SK-N-MC (cell line): ENCODE measurements around the gene C10orf62.
"Not testable (repeated sequence)": the region's sequence is repeated elsewhere in the genome, so short reads cannot be mapped to it uniquely, and the experiment has no call there.

ENCODE experiments used
- DNase-seq: peaks from one replicate; pipeline ENCODE4 v3.0.0-alpha.2; 2011; ENCODE audit warnings: low read depth, low spot score
- H3K27ac ChIP-seq: fragments of 200-600 bp; sonication (generic); 2 replicates; pipeline ENCODE4 v1.5.1; 2016; ENCODE audit warnings: mixed run types
- H3K36me3 ChIP-seq: fragments of 200-600 bp; sonication (generic); 2 replicates; pipeline ENCODE4 v1.6.1; 2017; ENCODE audit warnings: antibody characterized with exemption, low read length, mixed read lengths; ENCODE audit not compliant: insufficient read depth
- H3K4me3 ChIP-seq: fragments of 200-600 bp; sonication (generic); 2 replicates; pipeline ENCODE4 v1.5.1; 2016
- H3K9ac ChIP-seq: fragments of 200-600 bp; sonication (generic); 2 replicates; pipeline ENCODE4 v1.8.0; 2017; ENCODE audit warnings: mixed run types, mixed read lengths; ENCODE audit not compliant: insufficient read length
- H3K9me3 ChIP-seq: fragments of 200-600 bp; sonication (generic); 2 replicates; pipeline ENCODE4 v1.6.1; 2017; ENCODE audit warnings: low read depth, mild to moderate bottlenecking, antibody characterized with exemption, low read length, moderate library complexity, mixed read lengths
- EZH2 ChIP-seq: fragments of 200-600 bp; sonication (generic); IDR thresholded peaks from one replicate; pipeline ENCODE4 v1.6.1; 2017; ENCODE audit warnings: antibody characterized with exemption
- FOXP2 ChIP-seq: optimal IDR thresholded peaks from 2 replicates; pipeline ENCODE3; 2011; ENCODE audit warnings: mild to moderate bottlenecking, moderate library complexity; ENCODE audit not compliant: insufficient read depth; ENCODE audit errors: extremely low read length, control extremely low read depth
- POLR2AphosphoS5 ChIP-seq: IDR thresholded peaks from 2 replicates; pipeline ENCODE4 v1.6.1; 2012; ENCODE audit warnings: mild to moderate bottlenecking, low read depth, low read length, borderline replicate concordance

Gene C10orf62

GRCh38 chr10:97631098-97631497 is 41.6 kb downstream of the C10orf62 start:
- H3K27ac ChIP-seq, result no peak overlapping the region
- H3K9me3 ChIP-seq, result no peaks in the 10 kb centered on the region
- H3K4me3 ChIP-seq, result no peak overlapping the region
- no peaks in the 10 kb centered on the region for H3K36me3 ChIP-seq
- H3K9ac ChIP-seq, result no peak overlapping the region
- no peak for DNase-seq
- no peak for TF ChIP-seq EZH2
- TF ChIP-seq FOXP2, result no peak
- no peak for TF ChIP-seq POLR2AphosphoS5

DNA sequence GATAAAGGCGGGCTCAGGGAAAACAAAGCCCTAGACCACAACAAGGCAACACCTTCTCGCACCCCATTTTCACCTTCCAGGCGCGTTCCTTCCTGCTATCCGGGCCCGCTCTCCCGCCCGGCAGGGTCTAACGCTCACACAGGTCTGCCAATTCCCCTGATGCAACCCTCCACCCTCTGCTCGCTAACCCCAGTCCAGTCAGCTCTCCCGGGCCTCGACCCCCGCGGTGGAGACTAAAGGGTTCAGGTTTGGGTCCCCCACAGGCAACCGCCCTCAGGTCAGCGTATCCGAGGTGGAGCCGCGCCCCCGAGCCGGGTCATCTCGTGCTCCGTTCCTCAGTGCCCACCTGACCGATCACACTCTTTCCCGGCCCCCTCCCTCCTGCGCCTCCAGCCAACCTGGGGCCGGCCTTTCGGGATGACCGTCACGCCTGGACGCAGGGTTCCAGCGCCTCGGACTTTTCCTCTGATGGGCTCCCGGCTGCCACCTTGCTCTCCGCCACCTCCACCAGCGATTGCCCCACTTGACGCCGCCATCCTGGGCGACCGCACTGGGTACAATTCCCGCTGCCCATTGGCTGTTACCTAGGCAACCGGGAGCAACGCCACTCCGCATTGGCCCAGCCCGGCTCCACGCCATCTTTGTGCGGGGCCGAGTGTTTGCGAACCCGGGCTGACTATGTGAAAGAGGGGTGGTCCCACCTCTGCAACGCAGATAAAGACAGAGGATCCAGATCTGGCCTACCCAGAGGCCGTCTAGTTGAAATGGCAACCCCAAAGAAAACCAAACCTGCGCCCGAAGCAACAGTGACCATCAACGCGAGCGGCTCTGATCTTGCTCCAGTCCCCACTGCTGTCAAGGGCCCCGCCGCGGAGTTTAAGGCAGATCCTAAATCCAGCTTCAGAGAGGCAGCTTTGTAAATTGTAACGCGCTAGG is 43.7 kb downstream of the C10orf62 start, which contains the start of gene MORN4:
MORN4 (minus strand) TSS at position 552 of the 936 bp plus-strand sequence. CDS start 13,847 bp downstream, outside the sequence.
- TF ChIP-seq POLR2AphosphoS5 (no peak), FOXP2 (no peak), EZH2 (no peak)
- no peaks in the 10 kb centered on the region for H3K9me3 ChIP-seq
- no peak for DNase-seq
- no peak within 1 kb of the TSS for H3K4me3 ChIP-seq
- no peaks in the 10 kb centered on the region for H3K36me3 ChIP-seq
- no peak within 1 kb of the TSS for H3K27ac ChIP-seq
- H3K9ac ChIP-seq, result no peak within 1 kb of the TSS

DNA sequence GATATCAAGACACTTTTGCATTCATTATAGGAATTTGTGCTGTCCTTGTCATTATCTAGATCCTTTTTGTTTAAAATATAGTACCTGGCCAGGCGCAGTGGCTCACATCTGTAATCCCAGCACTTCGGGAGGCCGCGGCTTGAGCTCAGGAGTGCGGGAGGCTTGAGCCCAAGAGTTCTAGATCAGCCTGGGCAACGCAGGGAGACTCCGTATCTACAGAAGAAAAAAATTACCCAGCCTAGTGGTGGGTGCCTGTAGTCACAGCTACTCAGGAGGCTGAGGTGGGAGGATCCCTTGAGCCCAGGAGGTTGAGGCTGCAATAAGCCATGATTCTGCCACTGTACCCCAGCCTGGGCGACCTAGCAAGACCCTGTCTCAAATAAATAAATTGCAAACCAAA is 44.4 kb downstream of the C10orf62 start:
- no peak overlapping the region for H3K9ac ChIP-seq
- DNase-seq, result no peak
- TF ChIP-seq FOXP2 (no peak), POLR2AphosphoS5 (no peak), EZH2 (no peak)

DNA sequence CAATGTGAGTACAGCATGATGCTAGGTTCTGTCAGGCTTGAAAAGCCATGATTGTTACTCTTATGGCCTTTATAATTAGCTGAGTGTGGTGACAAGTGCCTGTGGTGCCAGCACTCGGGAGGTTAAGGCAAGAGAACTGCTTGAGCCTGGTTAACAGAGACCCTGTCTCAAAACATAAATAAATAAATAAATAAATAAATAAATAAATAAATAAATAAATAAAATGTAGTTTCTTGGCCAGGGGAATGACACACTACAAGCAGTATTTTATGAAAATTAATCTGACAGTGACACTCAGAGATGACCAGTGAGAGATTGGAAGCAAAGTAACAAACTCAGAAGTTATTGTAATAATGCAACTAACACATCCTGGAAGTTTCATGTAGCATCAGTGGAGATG is 46.1 kb downstream of the C10orf62 start:
- DNase-seq, result no peak
- H3K9me3 ChIP-seq, result no peaks in the 10 kb centered on the region
- H3K4me3 ChIP-seq, result no peak overlapping the region
- H3K36me3 ChIP-seq, result no peaks in the 10 kb centered on the region
- no peak overlapping the region for H3K27ac ChIP-seq
- H3K9ac ChIP-seq, result no peak overlapping the region
- no peak for TF ChIP-seq POLR2AphosphoS5
- no peak for TF ChIP-seq FOXP2

More for the DNA sequence above, 44.4 kb downstream of the C10orf62 start:
- no peak overlapping the region for H3K27ac ChIP-seq
- H3K9me3 ChIP-seq, result no peaks in the 10 kb centered on the region
- no peak overlapping the region for H3K4me3 ChIP-seq
- H3K36me3 ChIP-seq, result no peaks in the 10 kb centered on the region

GRCh38 chr10:97639090-97639489 is 49.6 kb downstream of the C10orf62 start:
- not testable (repeated sequence) for H3K27ac ChIP-seq, H3K9ac ChIP-seq, H3K9me3 ChIP-seq, H3K4me3 ChIP-seq, DNase-seq, H3K36me3 ChIP-seq

DNA sequence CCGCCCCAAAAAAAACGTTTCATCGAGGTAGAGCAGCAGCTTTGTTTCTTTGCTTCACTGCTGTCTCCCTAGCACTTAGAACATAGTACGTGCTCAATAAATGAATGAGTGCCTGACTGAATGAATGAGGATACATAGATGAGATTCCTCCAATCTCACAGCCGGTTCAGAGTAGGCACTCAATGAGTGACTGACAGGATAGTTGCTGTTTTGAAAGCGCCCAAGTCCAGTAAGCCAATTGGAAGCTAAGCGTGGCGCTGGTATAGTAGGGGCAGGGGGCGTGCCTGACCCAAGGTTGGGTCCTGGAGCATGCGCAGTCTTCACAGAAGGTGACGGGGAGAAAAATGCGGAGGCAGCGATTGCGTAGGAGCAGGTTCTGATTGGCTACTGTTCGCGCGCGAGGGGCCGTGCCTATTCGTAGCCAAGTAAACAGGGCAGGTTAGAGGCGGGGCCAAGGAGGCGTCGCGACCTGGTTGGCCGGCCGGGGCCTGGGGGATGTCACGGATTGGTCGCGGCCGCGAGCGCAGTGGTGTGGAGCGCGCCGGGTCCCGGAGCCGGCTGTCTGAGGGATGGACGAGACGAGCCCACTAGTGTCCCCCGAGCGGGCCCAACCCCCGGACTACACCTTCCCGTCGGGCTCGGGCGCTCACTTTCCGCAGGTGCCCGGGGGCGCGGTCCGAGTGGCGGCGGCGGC is 50.8 kb downstream of the C10orf62 start, which contains the start of gene PI4K2A:
PI4K2A (plus strand) TSS at position 498 of the 694 bp plus-strand sequence; CDS start at position 570, 72 bp downstream.
- Histone ChIP-seq H3K9ac (peak within 1 kb of the TSS; percentile 69), H3K4me3 (peak within 1 kb of the TSS; percentile 80), H3K27ac (no peak within 1 kb of the TSS), H3K36me3 (no peaks in the 10 kb centered on the region), H3K9me3 (no peaks in the 10 kb centered on the region)
- peak; percentile 78 for DNase-seq
- no peak for TF ChIP-seq EZH2
- no peak for TF ChIP-seq FOXP2
- TF ChIP-seq POLR2AphosphoS5, result peak; percentile 33; the same call in 1 of the 2 replicates
